B cell (primary cell): ENCODE measurements around the gene FA2H. TPM values are rescaled to one million over a fixed set of nuclear protein-coding genes. Genes with fewer than 3 reads are reported as not detected.

Experiments
- ATAC-seq: fragments of 200-7000 bp; cut with Tn5 transposase; one replicate; pipeline ENCODE4 v1.10.0; 2021; ENCODE audit warnings: low read depth, mild to moderate bottlenecking, moderate number of reproducible peaks, moderate library complexity
- CTCF ChIA-PET: fragments of 350-600 bp; sonication (Branson Sonifier 250); formaldehyde crosslinking; loops from one replicate; lab custom pipeline; 2021; ENCODE audit warnings: antibody characterized with exemption, inconsistent platforms; lab: Charles Lee
- POLR2A ChIA-PET: fragments of 350-600 bp; sonication (Branson Sonifier 250); formaldehyde crosslinking; loops from one replicate; lab custom pipeline; 2021; ENCODE audit warnings: antibody characterized with exemption; lab: Charles Lee
- DNase-seq: peaks from one replicate; pipeline ENCODE4 v3.0.0; 2013
- H2AFZ ChIP-seq: 2 replicates; pipeline ENCODE4 v1.6.1; 2012; ENCODE audit warnings: mild to moderate bottlenecking, low read depth, low read length; ENCODE audit not compliant: insufficient read depth, poor library complexity, severe bottlenecking
- H3K27ac ChIP-seq, 2 donors: 1 replicate in 1 of 2; 2 replicates in 1 of 2; pipeline ENCODE4 v1.5.1; 2012 to 2013; ENCODE audit warnings: low read length in 2 of 2, mild to moderate bottlenecking in 2 of 2, moderate library complexity in 1 of 2
- H3K27me3 ChIP-seq, 4 experiments: fragments of 200-600 bp in 1 of 4; sonication (generic) in 1 of 4; replicated peaks in 1 of 4; 1 replicate in 2 of 4; 2 replicates in 2 of 4; pipeline versions ENCODE4 v1.6.1 to v1.7.0; 2013 to 2016; ENCODE audit warnings: low read length in 3 of 4, mild to moderate bottlenecking in 2 of 4, mixed read lengths in 1 of 4, moderate library complexity in 1 of 4; ENCODE audit not compliant: insufficient read depth in 4 of 4, control insufficient read depth in 3 of 4; ENCODE audit errors: control extremely low read depth in 1 of 4
- H3K36me3 ChIP-seq, 2 experiments: replicated peaks in 1 of 2; 1 replicate in 1 of 2; 2 replicates in 1 of 2; pipeline versions ENCODE4 v1.6.1 to v1.7.1; 2013; ENCODE audit warnings: low read length in 1 of 2; ENCODE audit not compliant: insufficient read depth in 2 of 2, control insufficient read depth in 1 of 2; ENCODE audit errors: control extremely low read depth in 1 of 2, extremely low read depth in 1 of 2
- H3K4me1 ChIP-seq, 2 donors: fragments of 200-600 bp in 1 of 2; sonication (generic) in 1 of 2; 1 replicate in 1 of 2; 2 replicates in 1 of 2; pipeline versions ENCODE4 v1.5.1 to v1.6.1; 2013 to 2017; ENCODE audit warnings: low read length in 2 of 2; ENCODE audit not compliant: control insufficient read depth in 2 of 2, insufficient read depth in 2 of 2
- H3K4me2 ChIP-seq: replicated peaks from 2 replicates; pipeline ENCODE3; 2012; ENCODE audit warnings: mild to moderate bottlenecking, low read depth, low read length; ENCODE audit not compliant: poor library complexity, severe bottlenecking
- H3K4me3 ChIP-seq, 5 experiments: fragments of 200-600 bp in 1 of 5; sonication (generic) in 1 of 5; 1 replicate in 3 of 5; 2 replicates in 2 of 5; pipeline versions ENCODE4 v1.5.1 to v1.7.0; 2011 to 2016; ENCODE audit warnings: low read length in 4 of 5, mild to moderate bottlenecking in 4 of 5, low read depth in 2 of 5, control low read depth in 1 of 5, moderate library complexity in 1 of 5; ENCODE audit not compliant: insufficient read depth in 1 of 5; ENCODE audit errors: control extremely low read depth in 1 of 5, extremely low read depth in 1 of 5
- H3K79me2 ChIP-seq: fragments of 200-600 bp; sonication (generic); one replicate; pipeline ENCODE4 v1.6.0; 2016; ENCODE audit warnings: low read length; ENCODE audit not compliant: control insufficient read depth, insufficient read depth
- H3K9ac ChIP-seq: fragments of 200-600 bp; sonication (generic); 2 replicates; pipeline ENCODE4 v1.6.1; 2017; ENCODE audit warnings: mild to moderate bottlenecking, low read length, moderate library complexity
- H3K9me3 ChIP-seq, 3 donors: one replicate each; pipeline versions ENCODE4 v1.6.1 to v1.7.1; 2013; ENCODE audit warnings: low read length in 2 of 3; ENCODE audit not compliant: control insufficient read depth in 2 of 3, insufficient read depth in 1 of 3; ENCODE audit errors: control extremely low read depth in 1 of 3
- H4K20me1 ChIP-seq: 2 replicates; pipeline ENCODE4 v1.6.0; 2012; ENCODE audit warnings: mild to moderate bottlenecking, low read length; ENCODE audit not compliant: insufficient read depth, control insufficient read depth, poor library complexity, severe bottlenecking
- H3K27ac Mint-ChIP-seq: one replicate; pipeline ENCODE4 v1.8.0; 2021; ENCODE audit warnings: mixed read lengths
- H3K27me3 Mint-ChIP-seq: one replicate; pipeline ENCODE4 v1.8.0; 2021; ENCODE audit warnings: mixed read lengths
- H3K4me1 Mint-ChIP-seq: one replicate; pipeline ENCODE4 v1.8.0; 2021; ENCODE audit warnings: mixed read lengths
- H3K4me3 Mint-ChIP-seq: one replicate; pipeline ENCODE4 v1.8.0; 2021; ENCODE audit warnings: mixed read lengths
- H3K9me3 Mint-ChIP-seq: one replicate; pipeline ENCODE4 v1.8.0; 2022; ENCODE audit warnings: mixed read lengths; ENCODE audit not compliant: insufficient read depth
- CTCF ChIP-seq: fragments of 200-600 bp; IDR thresholded peaks from one replicate; pipeline ENCODE4 v1.8.0; 2022; ENCODE audit warnings: antibody characterized with exemption, mild to moderate bottlenecking
- EZH2 ChIP-seq: IDR thresholded peaks from 2 replicates; pipeline ENCODE4 v1.6.1; 2012; ENCODE audit warnings: borderline replicate concordance, low read depth, mild to moderate bottlenecking, moderate library complexity, low read length; ENCODE audit not compliant: insufficient read depth, poor library complexity, severe bottlenecking
- WGBS: methylation state at CpG from one replicate; pipeline ENCODE4 v1.1.5; 2013; ENCODE audit warnings: missing lambda C conversion rate; ENCODE audit not compliant: insufficient coverage; 5-methylcytosine and 5-hydroxymethylcytosine counted together
- intact Hi-C: fragments of 100-400 bp; cut with micrococcal nuclease; formaldehyde crosslinking; loops from one replicate; pipeline ENCODE4 v1.10.0; 2022
- polyA plus RNA-seq: library from polyadenylated mRNA; depleted of rRNA; stranded (reverse); fragments of >200 nt; gene quantifications from 2 replicates; pipeline ENCODE4 v1.2.3, GENCODE V29; 2012
- total RNA-seq, 2 donors: library from RNA; stranded (reverse); fragments of 120-200 nt in 1 of 2; gene quantifications; 1 replicate in 1 of 2; 2 replicates in 1 of 2; pipeline versions ENCODE4 v1.2.3 to v1.2.4, GENCODE V29; 2013 to 2022

FA2H gene
- total and polyA plus RNA-seq, 2 donors (not counting 1 experiment from before 2014, with no cell fraction given) = 1.0 to 3.6 TPM

- Histone ChIP-seq H3K79me2 (no peaks in the 10 kb centered on the region), H2AFZ (no peak overlapping the region), H3K4me3 (no peak overlapping the region), H3K36me3 (no peaks in the 10 kb centered on the region), H3K4me2 (no peak overlapping the region), H3K9ac (no peak overlapping the region), H3K27ac (no peak overlapping the region), H3K9me3 (peaks cover 0 to 3% (median 0%) of the 10 kb centered on the region in 3 donors), H3K4me1 (no peaks in the 10 kb centered on the region), H3K27me3 (no peaks in the 10 kb centered on the region), H4K20me1 (no peaks in the 10 kb centered on the region)
- Mint-ChIP-seq H3K27me3 (no peaks in the 10 kb centered on the region), H3K9me3 (no peaks in the 10 kb centered on the region), H3K27ac (no peak overlapping the region), H3K4me1 (no peaks in the 10 kb centered on the region), H3K4me3 (no peak overlapping the region)
- CTCF ChIA-PET = no interaction called here
- ATAC-seq = no peak
- DNase-seq = no peak
- intact Hi-C loops = no loop called here
- TF ChIP-seq EZH2 (no peak), CTCF (no peak)
- POLR2A ChIA-PET = no interaction called here
- WGBS = 93% methylated on average over 31 of the region's 32 CpGs
Measured at GRCh38 chr16:74747716-74748615, 26.7 kb downstream of the FA2H start.

GRCh38 chr16:74745926-74746325, 28.7 kb downstream of the FA2H start:
- H3K4me1 ChIP-seq = no peaks in the 10 kb centered on the region
- no peak overlapping the region for H3K4me3 ChIP-seq
- no peaks in the 10 kb centered on the region for H3K36me3 ChIP-seq
- no peaks in the 10 kb centered on the region for H3K9me3 Mint-ChIP-seq
- intact Hi-C loops = no loop called here
- no peak overlapping the region for H2AFZ ChIP-seq
- H3K79me2 ChIP-seq = no peaks in the 10 kb centered on the region
- ATAC-seq = no peak
- H3K9me3 ChIP-seq = peaks cover 0 to 3% (median 0%) of the 10 kb centered on the region in 3 donors
- H3K4me1 Mint-ChIP-seq = no peaks in the 10 kb centered on the region
- H3K27me3 ChIP-seq = no peaks in the 10 kb centered on the region
- no peak for TF ChIP-seq EZH2
- POLR2A ChIA-PET = no interaction called here
- no peak overlapping the region for H3K27ac Mint-ChIP-seq
- 72% methylated on average over 6 of the region's 7 CpGs for WGBS
- H4K20me1 ChIP-seq = no peaks in the 10 kb centered on the region
- H3K9ac ChIP-seq = no peak overlapping the region
- CTCF ChIA-PET = no interaction called here
- H3K4me3 Mint-ChIP-seq = no peak overlapping the region
- no peaks in the 10 kb centered on the region for H3K27me3 Mint-ChIP-seq
- H3K4me2 ChIP-seq = no peak overlapping the region
- no peak for DNase-seq
- no peak overlapping the region for H3K27ac ChIP-seq
